HL-60 (cell line): ENCODE data around the gene PRDX2.

Experiments
- DNase-seq, 2 experiments: peaks; one replicate each; pipeline ENCODE4 v3.0.0-alpha.2; 2010 to 2020; ENCODE audit warnings: low read depth in 1 of 2, low spot score in 1 of 2
- H3K27ac ChIP-seq: fragments of 250-450 bp; sonication (Bioruptor Pico); replicated peaks from 2 replicates; pipeline ENCODE4 v1.5.1; 2020; ENCODE audit warnings: mild to moderate bottlenecking, moderate library complexity
- H3K27me3 ChIP-seq: fragments of 250-450 bp; sonication (Bioruptor Pico); 2 replicates; pipeline ENCODE4 v1.5.1; 2021; ENCODE audit warnings: mild to moderate bottlenecking, moderate library complexity; ENCODE audit not compliant: insufficient read depth, poor library complexity, severe bottlenecking
- H3K4me3 ChIP-seq: replicated peaks from 2 replicates; pipeline ENCODE4 v1.5.1; 2011; ENCODE audit warnings: mild to moderate bottlenecking, control low read depth, low read length; ENCODE audit not compliant: insufficient read depth
- GABPA ChIP-seq: IDR thresholded peaks from 2 replicates; pipeline ENCODE4 v1.6.1; 2012; ENCODE audit warnings: low read depth
- POLR2AphosphoS5 ChIP-seq: IDR thresholded peaks from 2 replicates; pipeline ENCODE4 v1.6.1; 2012; ENCODE audit warnings: low read depth
- REST ChIP-seq: IDR thresholded peaks from 2 replicates; pipeline ENCODE4 v1.6.1; 2012; ENCODE audit warnings: low read depth; ENCODE audit not compliant: insufficient replicate concordance
- SPI1 ChIP-seq: IDR thresholded peaks from 2 replicates; pipeline ENCODE4 v1.6.1; 2012; ENCODE audit warnings: low read depth, mild to moderate bottlenecking, borderline replicate concordance
- TF ChIP-seq, protein P1 (sequence below): IDR thresholded peaks from one replicate; pipeline ENCODE4 v1.5.1; 2011; ENCODE audit warnings: low read length, control low read depth, inconsistent platforms; ENCODE audit not compliant: insufficient read depth

The PRDX2 gene

GRCh38 chr19:12782174-12782423 is 19.5 kb downstream of the PRDX2 start:
- no peak for DNase-seq
- H3K4me3 ChIP-seq: peak overlapping the region; percentile 36
- TF ChIP-seq GABPA (no peak), SPI1 (no peak), POLR2AphosphoS5 (0 out of 2 replicates have a peak, but pooled peaks have one; percentile 33)
- TF ChIP-seq, protein P1, sequence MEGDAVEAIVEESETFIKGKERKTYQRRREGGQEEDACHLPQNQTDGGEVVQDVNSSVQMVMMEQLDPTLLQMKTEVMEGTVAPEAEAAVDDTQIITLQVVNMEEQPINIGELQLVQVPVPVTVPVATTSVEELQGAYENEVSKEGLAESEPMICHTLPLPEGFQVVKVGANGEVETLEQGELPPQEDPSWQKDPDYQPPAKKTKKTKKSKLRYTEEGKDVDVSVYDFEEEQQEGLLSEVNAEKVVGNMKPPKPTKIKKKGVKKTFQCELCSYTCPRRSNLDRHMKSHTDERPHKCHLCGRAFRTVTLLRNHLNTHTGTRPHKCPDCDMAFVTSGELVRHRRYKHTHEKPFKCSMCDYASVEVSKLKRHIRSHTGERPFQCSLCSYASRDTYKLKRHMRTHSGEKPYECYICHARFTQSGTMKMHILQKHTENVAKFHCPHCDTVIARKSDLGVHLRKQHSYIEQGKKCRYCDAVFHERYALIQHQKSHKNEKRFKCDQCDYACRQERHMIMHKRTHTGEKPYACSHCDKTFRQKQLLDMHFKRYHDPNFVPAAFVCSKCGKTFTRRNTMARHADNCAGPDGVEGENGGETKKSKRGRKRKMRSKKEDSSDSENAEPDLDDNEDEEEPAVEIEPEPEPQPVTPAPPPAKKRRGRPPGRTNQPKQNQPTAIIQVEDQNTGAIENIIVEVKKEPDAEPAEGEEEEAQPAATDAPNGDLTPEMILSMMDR: no peak
- H3K27me3 ChIP-seq: no peaks in the 10 kb centered on the region
- peak overlapping the region; percentile 95 for H3K27ac ChIP-seq

GRCh38 chr19:12779162-12779993 is 22.2 kb downstream of the PRDX2 start:
- Histone ChIP-seq H3K27me3 (no peaks in the 10 kb centered on the region), H3K4me3 (no peak overlapping the region), H3K27ac (peak overlapping the region; percentile 88)
- DNase-seq: no peak
- TF ChIP-seq SPI1: no peak
- TF ChIP-seq, protein P1: no peak
- TF ChIP-seq POLR2AphosphoS5: no peak

- DNase-seq: no peak
- Histone ChIP-seq H3K27ac (peak overlapping the region; percentile 88), H3K27me3 (no peaks in the 10 kb centered on the region), H3K4me3 (no peak overlapping the region)
- TF ChIP-seq REST (no peak), POLR2AphosphoS5 (no peak), SPI1 (no peak), GABPA (no peak)
- TF ChIP-seq, protein P1: no peak
These were observed 22.8 kb downstream of the PRDX2 start for GRCh38 chr19:12778905-12779161.

- no peaks in the 10 kb centered on the region for H3K27me3 ChIP-seq
- H3K4me3 ChIP-seq: peak overlapping the region; percentile 78
- TF ChIP-seq POLR2AphosphoS5 (peak; percentile 43), REST (no peak)
- peak in 1 of 2 experiments; percentile 73 for DNase-seq
- H3K27ac ChIP-seq: peak overlapping the region; percentile 88
These were observed 23.3 kb downstream of the PRDX2 start for GRCh38 chr19:12778017-12778904.
